Pulmonary artery endothelial cell (primary cell): Measurements from ENCODE around the gene GXYLT2. TPM values are rescaled to one million over a fixed set of nuclear protein-coding genes. Genes with fewer than 3 reads are reported as not detected.

Experiments
- DNase-seq: peaks from one replicate; pipeline ENCODE4 v3.0.0-alpha.2; 2011; ENCODE audit warnings: low read depth, low spot score
- total RNA-seq: library from RNA; depleted of rRNA; stranded (reverse); fragments of >200 nt; gene quantifications from 2 replicates; pipeline ENCODE4 v1.2.3, GENCODE V29; 2014

GXYLT2 gene
- total RNA-seq, 1 donor from 2014 or later, result 0.40 TPM

- no peak for DNase-seq
Measured at GRCh38 chr3:72930754-72931153, 42.9 kb downstream of the GXYLT2 start.

GRCh38 chr3:72932416-72932815, 44.6 kb downstream of the GXYLT2 start:
- DNase-seq, result no peak

GRCh38 chr3:72938471-72939265, 50.8 kb downstream of the GXYLT2 start:
- DNase-seq, result no peak

- no peak for DNase-seq
Measured at GRCh38 chr3:72941245-72941644, 53.4 kb downstream of the GXYLT2 start.

- no peak for DNase-seq
Measured at GRCh38 chr3:72942427-72942826, 54.6 kb downstream of the GXYLT2 start.

- DNase-seq, result no peak
Measured at GRCh38 chr3:72944696-72945095, 56.9 kb downstream of the GXYLT2 start.

- DNase-seq, result no peak
Measured at GRCh38 chr3:72947715-72948490, 60.1 kb downstream of the GXYLT2 start.

GRCh38 chr3:72949016-72949415, 61.2 kb downstream of the GXYLT2 start:
- no peak for DNase-seq

GRCh38 chr3:72950372-72950771, 62.5 kb downstream of the GXYLT2 start:
- no peak for DNase-seq

GRCh38 chr3:72950801-72951200, 63.0 kb downstream of the GXYLT2 start:
- DNase-seq, result no peak

- DNase-seq, result no peak
Measured at GRCh38 chr3:72951259-72951722, 63.4 kb downstream of the GXYLT2 start.

GRCh38 chr3:72953325-72953956, 65.6 kb downstream of the GXYLT2 start:
- DNase-seq, result no peak

- no peak for DNase-seq
Measured at GRCh38 chr3:72957297-72957696, 69.5 kb downstream of the GXYLT2 start.

- no peak for DNase-seq
Measured at GRCh38 chr3:72959336-72959735, 71.5 kb downstream of the GXYLT2 start.

- no peak for DNase-seq
Measured at GRCh38 chr3:72960812-72961518, 73.1 kb downstream of the GXYLT2 start.

- no peak for DNase-seq
Measured at GRCh38 chr3:72961752-72962151, 73.9 kb downstream of the GXYLT2 start.

GRCh38 chr3:72962317-72962716, 74.5 kb downstream of the GXYLT2 start:
- DNase-seq, result no peak

GRCh38 chr3:72964633-72965032, 76.8 kb downstream of the GXYLT2 start:
- DNase-seq, result no peak

- no peak for DNase-seq
Measured at GRCh38 chr3:72968266-72968664, 80.4 kb downstream of the GXYLT2 start.

GRCh38 chr3:72969766-72970165, 81.9 kb downstream of the GXYLT2 start:
- no peak for DNase-seq

GRCh38 chr3:72970942-72971341, 83.1 kb downstream of the GXYLT2 start:
- no peak for DNase-seq

GRCh38 chr3:72972706-72973030, 84.8 kb downstream of the GXYLT2 start:
- DNase-seq, result no peak
